MM.1S (cell line): Measurements from ENCODE around the gene AGK.

Source experiments
- DNase-seq: peaks from one replicate; pipeline ENCODE4 v3.0.0-alpha.2; 2015
- H2AFZ ChIP-seq: fragments of 300-600 bp; sonication (generic); 2 replicates; pipeline ENCODE4 v1.6.0; 2016; ENCODE audit warnings: antibody characterized with exemption, low read length
- H3F3A ChIP-seq: fragments of 300-600 bp; sonication (generic); 2 replicates; pipeline ENCODE4 v1.6.1; 2016; ENCODE audit warnings: mild to moderate bottlenecking, antibody characterized with exemption, low read length, moderate library complexity, mixed read lengths; ENCODE audit not compliant: insufficient read depth
- H3K27ac ChIP-seq: fragments of 300-600 bp; sonication (generic); 2 replicates; pipeline ENCODE4 v1.5.1; 2016; ENCODE audit warnings: mild to moderate bottlenecking, low read length
- H3K27me3 ChIP-seq: fragments of 300-600 bp; sonication (generic); replicated peaks from 2 replicates; pipeline ENCODE4 v1.6.0; 2016; ENCODE audit warnings: low read length; ENCODE audit not compliant: insufficient read depth
- H3K36me3 ChIP-seq: fragments of 300-600 bp; sonication (generic); replicated peaks from 2 replicates; pipeline ENCODE4 v1.6.1; 2016; ENCODE audit warnings: mild to moderate bottlenecking, low read length, mixed read lengths; ENCODE audit not compliant: insufficient read depth
- H3K4me1 ChIP-seq: fragments of 300-600 bp; sonication (generic); 2 replicates; pipeline ENCODE4 v1.6.1; 2016; ENCODE audit warnings: low read length, mixed read lengths
- H3K4me2 ChIP-seq: fragments of 300-600 bp; sonication (generic); 2 replicates; pipeline ENCODE4 v1.6.0; 2016; ENCODE audit warnings: low read depth, low read length
- H3K4me3 ChIP-seq: fragments of 300-600 bp; sonication (generic); 2 replicates; pipeline ENCODE4 v1.5.1; 2016; ENCODE audit warnings: low read length, mixed read lengths
- H3K79me2 ChIP-seq: fragments of 300-600 bp; sonication (generic); 2 replicates; pipeline ENCODE4 v1.6.1; 2016; ENCODE audit warnings: mixed run types, low read length, mixed read lengths
- H3K9ac ChIP-seq: fragments of 300-600 bp; sonication (generic); 2 replicates; pipeline ENCODE4 v1.6.1; 2016; ENCODE audit warnings: low read length, mixed read lengths
- H3K9me2 ChIP-seq: fragments of 300-600 bp; sonication (generic); replicated peaks from 2 replicates; pipeline ENCODE4 v1.6.1; 2016; ENCODE audit warnings: mild to moderate bottlenecking, low read length, mixed read lengths; ENCODE audit not compliant: insufficient read depth
- H3K9me3 ChIP-seq: fragments of 300-600 bp; sonication (generic); replicated peaks from 2 replicates; pipeline ENCODE4 v1.6.1; 2016; ENCODE audit warnings: mild to moderate bottlenecking, low read length, mixed read lengths; ENCODE audit not compliant: insufficient read depth
- H4K20me1 ChIP-seq: fragments of 300-600 bp; sonication (generic); 2 replicates; pipeline ENCODE4 v1.6.1; 2016; ENCODE audit warnings: mild to moderate bottlenecking, low read length, moderate library complexity, mixed read lengths; ENCODE audit not compliant: insufficient read depth
- CTCF ChIP-seq: fragments of 300-600 bp; sonication (generic); IDR thresholded peaks from 2 replicates; pipeline ENCODE4 v1.5.1; 2016; ENCODE audit warnings: antibody characterized with exemption, low read length, mixed read lengths
- EZH2 ChIP-seq: fragments of 300-600 bp; sonication (generic); optimal IDR thresholded peaks from 2 replicates; pipeline ENCODE3; 2017; ENCODE audit warnings: low read depth, mild to moderate bottlenecking, antibody characterized with exemption, low read length, mixed read lengths
- EZH2phosphoT487 ChIP-seq: fragments of 300-600 bp; sonication (generic); IDR thresholded peaks from 2 replicates; pipeline ENCODE4 v1.6.1; 2018; ENCODE audit warnings: antibody characterized with exemption, low read length

Gene AGK

GRCh38 chr7:141593134-141593533, 41.9 kb downstream of the AGK start:
- no peaks in the 10 kb centered on the region for H3K9me2 ChIP-seq
- TF ChIP-seq CTCF: no peak
- TF ChIP-seq EZH2: no peak
- no peak for TF ChIP-seq EZH2phosphoT487
- no peaks in the 10 kb centered on the region for H3K27me3 ChIP-seq
- H3K4me2 ChIP-seq: no peak overlapping the region
- no peaks in the 10 kb centered on the region for H3F3A ChIP-seq
- H3K4me3 ChIP-seq: no peak overlapping the region
- H3K4me1 ChIP-seq: peaks cover 9% of the 10 kb centered on the region; the same call in 1 of the 2 replicates
- H4K20me1 ChIP-seq: no peaks in the 10 kb centered on the region
- H3K36me3 ChIP-seq: peaks cover 5% of the 10 kb centered on the region
- H3K9me3 ChIP-seq: no peaks in the 10 kb centered on the region
- H3K9ac ChIP-seq: no peak overlapping the region
- DNase-seq: no peak
- H3K79me2 ChIP-seq: peaks cover 8% of the 10 kb centered on the region
- H3K27ac ChIP-seq: no peak overlapping the region
- H2AFZ ChIP-seq: no peak overlapping the region

DNA sequence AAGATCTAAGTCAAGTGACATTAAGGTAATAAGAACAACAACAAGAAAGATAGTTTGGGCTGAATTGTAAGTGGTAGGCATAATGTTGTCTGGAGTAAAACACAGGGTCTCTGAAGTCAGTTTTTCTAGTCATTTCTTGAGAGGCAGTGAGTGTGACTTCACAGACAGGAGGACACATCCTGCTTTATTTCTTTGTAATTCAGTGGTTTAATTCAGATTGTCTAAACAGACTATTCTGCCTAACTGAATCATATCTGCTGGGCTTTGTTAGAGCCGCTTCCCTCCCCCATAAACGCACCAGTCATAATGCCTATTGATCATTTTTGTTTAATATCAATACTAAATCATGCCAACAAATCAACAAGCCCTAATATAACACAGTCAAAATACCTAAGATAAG, 46.8 kb downstream of the AGK start:
- H3K36me3 ChIP-seq: peaks cover 5% of the 10 kb centered on the region; the same call in 1 of the 2 replicates
- peaks cover 9% of the 10 kb centered on the region; the same call in 1 of the 2 replicates for H3K4me1 ChIP-seq
- no peak for DNase-seq
- H3F3A ChIP-seq: no peaks in the 10 kb centered on the region
- H3K79me2 ChIP-seq: no peaks in the 10 kb centered on the region
- no peaks in the 10 kb centered on the region for H4K20me1 ChIP-seq
- H2AFZ ChIP-seq: no peak overlapping the region
- H3K9ac ChIP-seq: no peak overlapping the region
- no peaks in the 10 kb centered on the region for H3K9me2 ChIP-seq
- no peaks in the 10 kb centered on the region for H3K9me3 ChIP-seq
- no peak overlapping the region for H3K27ac ChIP-seq
- H3K4me3 ChIP-seq: no peak overlapping the region
- H3K27me3 ChIP-seq: no peaks in the 10 kb centered on the region
- no peak overlapping the region for H3K4me2 ChIP-seq
- TF ChIP-seq EZH2: no peak
- TF ChIP-seq CTCF: no peak
- no peak for TF ChIP-seq EZH2phosphoT487

DNA sequence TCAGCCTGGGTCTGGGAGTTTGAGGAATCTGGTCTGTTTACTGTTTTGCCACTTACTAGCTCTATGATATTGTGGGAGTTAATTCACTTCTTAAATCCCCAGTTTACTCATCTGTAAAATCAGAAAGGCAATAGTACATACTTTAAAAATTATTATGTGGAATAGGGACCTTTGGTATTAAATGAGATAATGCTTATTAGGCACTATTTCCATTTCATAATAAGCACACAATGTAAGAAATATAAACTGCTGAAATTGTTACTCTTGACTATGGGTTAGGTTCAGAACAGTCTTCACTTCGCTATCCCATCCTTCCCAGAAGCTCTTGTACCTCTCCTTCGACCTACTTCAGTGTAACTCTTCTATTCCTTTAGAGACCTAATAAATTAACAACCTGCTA, 47.2 kb downstream of the AGK start:
- DNase-seq: no peak
- Histone ChIP-seq H3K79me2 (no peaks in the 10 kb centered on the region), H3K9me3 (no peaks in the 10 kb centered on the region), H4K20me1 (no peaks in the 10 kb centered on the region), H3K4me2 (no peak overlapping the region), H3K27me3 (no peaks in the 10 kb centered on the region), H3K4me1 (peaks cover 5% of the 10 kb centered on the region; the same call in 1 of the 2 replicates), H3K9ac (no peak overlapping the region), H3K27ac (no peak overlapping the region), H3K36me3 (peaks cover 4% of the 10 kb centered on the region; the same call in 1 of the 2 replicates), H3K9me2 (no peaks in the 10 kb centered on the region), H2AFZ (no peak overlapping the region), H3K4me3 (no peak overlapping the region), H3F3A (no peaks in the 10 kb centered on the region)
- TF ChIP-seq CTCF (no peak), EZH2phosphoT487 (no peak), EZH2 (no peak)
